Stimulated activated CD4-positive, alpha-beta T cell treated with anti-CD3 and anti-CD28 coated beads, Interleukin-4, amount 100 ng/mL, for 24 hours (primary cell): ENCODE results near the gene C10orf95.
A peak's percentile ranks its signal among the peaks of the same experiment; 100 is the strongest.
"Not testable (repeated sequence)": the region's sequence is repeated elsewhere in the genome, so short reads cannot be mapped to it uniquely, and the experiment has no call there.

Source experiments
- DNase-seq: peaks from one replicate; pipeline ENCODE4 v3.0.0-alpha.2; 2020

Gene C10orf95

GRCh38 chr10:102451105-102451969 is at the start of gene C10orf95:
Gene C10orf95 (minus strand): TSS chr10:102451543. CDS start chr10:102451093, 450 bp downstream.
- no peak for DNase-seq

DNA sequence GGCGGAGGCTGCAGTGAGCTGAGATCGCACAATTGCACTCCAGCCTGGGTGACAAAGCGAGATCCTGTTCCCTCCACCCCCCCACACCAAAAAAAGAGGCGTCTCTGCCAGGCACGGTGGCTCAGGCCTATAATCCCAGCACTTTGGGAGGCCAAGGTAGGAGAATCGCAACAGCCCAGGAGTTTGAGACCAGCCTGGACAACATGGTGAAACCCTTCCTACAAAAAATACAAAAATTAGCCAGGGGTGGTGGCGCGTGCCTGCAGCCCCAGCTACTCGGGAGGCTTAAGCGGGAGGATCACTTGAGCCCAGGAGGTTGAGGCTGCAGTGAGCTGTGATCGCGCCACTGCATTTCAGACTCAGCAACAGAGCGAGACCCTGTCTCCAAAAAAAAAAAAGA is 49.3 kb upstream of the C10orf95 start:
- DNase-seq = not testable (repeated sequence)

GRCh38 chr10:102499356-102499755 is 48.0 kb upstream of the C10orf95 start:
- no peak for DNase-seq

DNA sequence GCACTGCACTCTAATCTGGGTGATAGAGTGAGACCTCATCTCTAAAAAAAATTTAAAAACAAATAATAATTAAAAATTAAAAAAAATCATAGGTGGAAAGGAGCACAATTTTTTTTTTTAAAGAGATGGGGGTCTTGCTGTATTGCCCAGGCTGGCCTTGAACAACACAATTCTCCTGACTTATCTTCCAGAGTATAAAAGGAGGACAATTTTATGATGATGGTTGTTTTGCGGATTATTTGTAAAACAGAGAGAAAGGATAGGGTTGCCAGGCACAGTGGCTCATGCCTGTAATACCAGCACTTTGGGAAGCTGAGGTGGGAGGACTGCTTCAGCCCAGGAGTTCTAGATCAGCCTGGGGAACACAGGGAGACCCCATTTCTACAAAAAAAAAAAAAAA is 46.2 kb upstream of the C10orf95 start:
- no peak for DNase-seq

GRCh38 chr10:102493771-102494170 is 42.4 kb upstream of the C10orf95 start:
- no peak for DNase-seq

- no peak for DNase-seq
Observed at GRCh38 chr10:102492983-102493382, 41.6 kb upstream of the C10orf95 start.

DNA sequence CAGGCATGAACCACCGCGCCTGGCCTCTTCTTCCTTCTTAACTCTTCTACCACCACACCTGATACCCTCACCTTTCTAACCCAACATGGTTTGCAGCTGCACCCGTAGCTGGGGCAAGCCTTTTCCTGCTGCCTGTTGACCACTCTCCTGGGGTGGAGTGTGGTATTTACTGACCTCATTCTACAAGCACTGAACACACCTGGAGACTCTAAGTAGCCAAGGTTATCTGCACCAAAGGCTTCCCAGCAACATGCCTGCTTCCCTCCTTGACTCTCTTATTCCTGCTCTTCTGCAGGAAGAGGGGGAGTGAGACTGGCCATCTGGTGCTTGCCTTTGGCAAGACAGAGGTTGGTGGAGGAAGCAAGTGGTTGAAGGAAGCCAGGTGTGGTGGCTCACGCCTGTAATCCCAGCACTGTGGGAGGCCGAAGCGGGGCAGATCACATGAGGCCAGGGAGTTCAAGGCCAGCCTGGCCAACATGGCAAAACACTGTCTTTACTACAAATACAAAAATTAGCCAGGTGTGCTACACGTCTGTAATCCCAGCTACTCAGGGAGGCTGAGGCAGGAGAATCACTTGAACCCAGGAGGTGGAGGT is 41.1 kb upstream of the C10orf95 start:
- no peak for DNase-seq

DNA sequence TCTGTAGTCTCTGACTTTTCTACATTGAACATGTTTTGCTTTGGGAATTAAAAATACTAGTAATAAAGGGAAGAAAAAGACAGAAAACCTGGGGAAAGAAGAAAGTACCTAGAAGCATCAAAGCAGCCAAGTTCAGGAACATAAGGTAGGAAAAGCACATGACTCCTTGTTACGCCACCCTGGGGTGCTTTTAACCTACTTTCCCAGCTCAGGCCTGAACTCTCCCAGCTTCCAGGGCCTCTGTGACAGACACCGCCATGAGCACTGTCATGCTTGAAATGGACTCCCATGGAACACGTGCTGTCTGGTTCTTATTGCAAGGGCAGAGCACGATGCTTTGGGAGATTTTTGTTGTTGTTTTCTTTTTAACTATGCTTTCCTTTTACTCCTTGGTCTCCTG is 39.8 kb upstream of the C10orf95 start:
- no peak for DNase-seq

DNA sequence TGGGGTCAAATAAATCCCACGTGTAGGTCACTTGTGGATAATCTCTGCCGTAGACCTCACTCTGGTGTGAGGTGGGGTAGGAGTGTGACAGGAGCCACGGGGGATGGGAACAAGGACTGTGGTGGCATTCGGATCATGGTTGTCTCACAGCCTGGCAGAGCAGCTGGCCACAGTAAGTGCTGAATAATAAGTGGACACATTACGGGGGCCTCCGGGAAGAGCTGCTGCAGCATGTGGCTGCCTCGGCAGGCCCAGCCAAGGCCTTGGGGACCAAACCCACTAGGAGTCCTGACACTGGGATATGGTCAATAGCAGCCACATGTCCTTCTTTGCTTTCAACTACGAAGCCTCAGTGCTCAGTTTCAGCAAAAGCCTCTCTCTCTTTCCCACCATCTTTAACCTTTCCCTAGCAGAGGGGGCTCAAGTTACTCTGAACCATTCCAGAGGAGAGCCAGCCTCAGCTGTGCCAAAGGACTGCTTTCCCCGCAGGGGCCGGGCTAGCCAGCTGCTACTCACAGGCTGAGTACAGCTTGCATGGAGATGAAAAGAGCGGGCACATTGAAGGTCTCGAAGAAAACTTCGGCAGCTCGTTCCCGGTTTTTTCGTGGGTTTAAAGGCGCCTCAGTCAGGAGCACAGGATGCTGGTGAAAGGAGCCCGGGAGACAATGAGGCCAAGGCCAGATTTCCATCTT is 33.9 kb upstream of the C10orf95 start:
- DNase-seq = no peak

- DNase-seq = no peak
Observed at GRCh38 chr10:102484021-102484420, 32.7 kb upstream of the C10orf95 start.

DNA sequence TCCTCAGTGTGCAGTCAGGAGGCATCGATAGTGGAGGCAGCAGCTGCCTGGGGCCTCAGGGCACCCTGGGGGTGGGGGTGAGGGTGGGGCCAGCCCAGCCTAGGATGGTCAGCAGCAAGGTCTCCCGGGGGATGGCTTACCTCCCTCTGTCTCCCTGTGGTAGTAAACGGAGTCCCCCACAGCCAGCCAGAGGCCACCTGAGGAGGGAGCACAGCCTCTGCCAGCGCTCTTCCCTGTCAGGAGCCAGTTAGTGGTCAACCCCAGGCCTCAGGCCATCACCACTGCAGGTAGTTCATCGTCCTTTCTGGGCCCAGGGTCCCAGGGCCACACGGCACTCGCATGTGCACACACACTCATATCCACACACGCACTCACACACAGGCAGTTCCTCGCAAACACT is 29.1 kb upstream of the C10orf95 start:
- no peak for DNase-seq

- DNase-seq = no peak
Observed at GRCh38 chr10:102479651-102480050, 28.3 kb upstream of the C10orf95 start.

GRCh38 chr10:102476466-102477141 is 25.3 kb upstream of the C10orf95 start:
- DNase-seq = no peak

- no peak for DNase-seq
Observed at GRCh38 chr10:102475451-102476040, 24.2 kb upstream of the C10orf95 start.

- DNase-seq = peak; percentile 11
Observed at GRCh38 chr10:102473445-102474331, 22.3 kb upstream of the C10orf95 start.

DNA sequence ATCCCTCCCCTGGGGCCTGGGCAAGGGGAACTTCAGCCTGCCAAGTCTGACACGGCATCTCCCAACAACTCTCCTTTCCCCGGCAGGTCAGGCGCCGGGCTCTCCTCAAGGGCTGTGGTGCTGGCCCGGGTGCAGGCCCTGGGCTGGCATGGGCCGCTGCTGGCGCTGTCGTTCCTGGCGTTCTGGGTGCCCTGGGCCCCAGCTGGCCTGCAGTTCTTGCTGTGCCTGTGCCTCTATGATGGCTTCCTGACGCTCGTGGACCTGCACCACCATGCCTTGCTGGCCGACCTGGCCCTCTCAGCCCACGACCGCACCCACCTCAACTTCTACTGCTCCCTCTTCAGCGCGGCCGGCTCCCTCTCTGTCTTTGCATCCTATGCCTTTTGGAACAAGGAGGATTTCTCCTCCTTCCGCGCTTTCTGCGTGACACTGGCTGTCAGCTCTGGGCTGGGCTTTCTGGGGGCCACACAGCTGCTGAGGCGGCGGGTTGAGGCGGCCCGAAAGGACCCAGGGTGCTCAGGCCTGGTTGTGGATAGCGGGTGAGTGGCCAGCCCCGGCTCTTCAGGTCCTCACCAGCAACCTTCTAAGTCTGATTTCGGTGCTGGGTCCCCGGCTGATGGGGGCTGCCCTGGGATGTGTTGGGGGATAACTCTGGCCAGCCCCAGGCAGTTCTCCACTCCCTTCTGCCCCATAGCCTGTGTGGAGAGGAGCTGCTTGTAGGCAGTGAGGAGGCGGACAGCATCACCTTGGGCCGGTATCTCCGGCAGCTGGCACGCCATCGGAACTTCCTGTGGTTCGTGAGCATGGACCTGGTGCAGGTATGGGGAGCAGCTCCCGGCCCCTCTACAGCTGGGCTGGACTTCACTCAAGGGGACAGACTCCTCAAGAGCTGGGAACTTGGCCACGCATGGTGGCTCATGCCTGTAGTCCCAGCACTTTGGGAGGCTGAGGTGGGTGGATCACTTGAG is 19.5 kb upstream of the C10orf95 start:
- no peak for DNase-seq

DNA sequence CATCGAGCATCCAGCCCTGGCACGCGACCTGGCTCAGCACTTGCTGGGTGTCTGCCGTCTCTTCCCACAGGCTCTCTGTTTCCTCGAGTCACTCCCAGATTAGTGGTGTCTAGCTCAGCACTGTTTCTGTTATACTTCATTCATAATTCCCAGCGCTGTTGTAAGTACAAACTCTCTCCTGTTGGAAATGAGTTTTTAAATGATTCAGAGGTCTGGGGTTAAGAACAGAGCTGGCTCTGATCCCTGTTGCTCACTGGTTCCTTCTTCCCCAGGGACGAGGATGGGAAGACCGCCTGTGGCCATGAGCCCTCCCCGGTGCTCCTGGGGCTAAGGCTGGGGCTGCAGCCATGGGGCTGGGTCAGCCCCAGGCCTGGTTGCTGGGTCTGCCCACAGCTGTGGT is 17.3 kb upstream of the C10orf95 start:
- DNase-seq = no peak

- DNase-seq = no peak
Observed at GRCh38 chr10:102467971-102468438, 16.7 kb upstream of the C10orf95 start.

DNA sequence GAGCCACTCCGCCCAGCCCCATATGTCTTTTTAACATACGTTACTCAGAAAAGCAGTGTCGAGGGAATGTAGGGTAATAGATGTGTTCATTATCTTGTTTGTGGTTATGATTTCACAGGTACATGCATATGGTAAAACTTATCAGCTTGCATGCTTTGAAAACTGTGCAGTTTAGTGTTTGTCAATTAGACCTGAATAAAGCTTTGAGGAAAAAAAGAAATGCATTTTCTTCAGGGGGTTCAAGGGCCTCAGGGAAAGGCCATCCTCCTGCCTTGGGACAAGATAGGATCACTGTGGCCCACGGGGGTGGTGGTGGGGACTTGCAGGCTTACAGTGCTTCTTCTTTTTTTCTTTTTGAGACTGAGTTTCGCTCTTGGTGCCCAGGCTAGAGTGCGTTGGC is 16.0 kb upstream of the C10orf95 start:
- no peak for DNase-seq

GRCh38 chr10:102465466-102465865 is 14.1 kb upstream of the C10orf95 start:
- DNase-seq = no peak
